VCaP (cell line): ENCODE results near the gene DDAH1.
A peak's percentile ranks its signal among the peaks of the same experiment; 100 is the strongest.

ENCODE experiments used
- H3K27ac ChIP-seq: fragments of 450-650 bp; 2 replicates; pipeline ENCODE4 v1.5.1; 2017
- TF ChIP-seq, protein P1 (sequence below): fragments of 450-650 bp; conservative IDR thresholded peaks from 2 replicates; pipeline ENCODE4 v1.5.1; 2017; ENCODE audit warnings: mild to moderate bottlenecking, moderate library complexity

DDAH1 gene

DNA sequence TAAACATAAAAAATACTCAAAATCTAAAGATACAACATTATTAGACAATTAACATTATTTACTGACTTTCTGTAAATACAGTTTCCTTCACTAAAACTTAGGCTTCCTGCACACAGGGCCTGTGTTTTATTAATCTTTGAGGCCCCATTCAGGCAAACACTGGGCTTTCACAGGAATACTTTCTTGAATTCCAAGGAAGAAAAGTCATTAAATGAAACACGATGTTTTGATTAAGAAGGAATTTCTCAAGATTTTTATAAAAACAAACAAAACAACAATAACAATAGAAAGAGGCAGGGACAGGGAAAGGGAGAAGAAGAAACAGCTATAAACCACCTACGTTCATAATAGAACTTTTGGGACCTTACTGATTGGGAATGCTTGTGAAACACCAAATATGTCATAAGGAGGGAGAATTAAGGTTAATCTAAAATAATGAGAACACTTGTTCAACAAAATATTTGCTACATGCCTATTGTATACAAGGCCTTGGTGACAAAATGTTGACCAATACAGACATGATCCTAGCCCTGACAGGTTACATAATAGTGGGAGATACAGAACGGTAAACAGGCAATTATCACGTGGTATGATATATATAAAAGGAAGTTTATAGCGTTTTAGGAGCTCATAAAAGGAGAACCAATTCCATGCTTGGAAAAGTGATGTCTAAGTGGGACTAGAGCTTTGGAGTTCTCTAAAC lies 3.6 kb downstream of the DDAH1 start:
- TF ChIP-seq, protein P1, sequence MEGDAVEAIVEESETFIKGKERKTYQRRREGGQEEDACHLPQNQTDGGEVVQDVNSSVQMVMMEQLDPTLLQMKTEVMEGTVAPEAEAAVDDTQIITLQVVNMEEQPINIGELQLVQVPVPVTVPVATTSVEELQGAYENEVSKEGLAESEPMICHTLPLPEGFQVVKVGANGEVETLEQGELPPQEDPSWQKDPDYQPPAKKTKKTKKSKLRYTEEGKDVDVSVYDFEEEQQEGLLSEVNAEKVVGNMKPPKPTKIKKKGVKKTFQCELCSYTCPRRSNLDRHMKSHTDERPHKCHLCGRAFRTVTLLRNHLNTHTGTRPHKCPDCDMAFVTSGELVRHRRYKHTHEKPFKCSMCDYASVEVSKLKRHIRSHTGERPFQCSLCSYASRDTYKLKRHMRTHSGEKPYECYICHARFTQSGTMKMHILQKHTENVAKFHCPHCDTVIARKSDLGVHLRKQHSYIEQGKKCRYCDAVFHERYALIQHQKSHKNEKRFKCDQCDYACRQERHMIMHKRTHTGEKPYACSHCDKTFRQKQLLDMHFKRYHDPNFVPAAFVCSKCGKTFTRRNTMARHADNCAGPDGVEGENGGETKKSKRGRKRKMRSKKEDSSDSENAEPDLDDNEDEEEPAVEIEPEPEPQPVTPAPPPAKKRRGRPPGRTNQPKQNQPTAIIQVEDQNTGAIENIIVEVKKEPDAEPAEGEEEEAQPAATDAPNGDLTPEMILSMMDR = no peak
- peak overlapping the region; percentile 63 for H3K27ac ChIP-seq

DNA sequence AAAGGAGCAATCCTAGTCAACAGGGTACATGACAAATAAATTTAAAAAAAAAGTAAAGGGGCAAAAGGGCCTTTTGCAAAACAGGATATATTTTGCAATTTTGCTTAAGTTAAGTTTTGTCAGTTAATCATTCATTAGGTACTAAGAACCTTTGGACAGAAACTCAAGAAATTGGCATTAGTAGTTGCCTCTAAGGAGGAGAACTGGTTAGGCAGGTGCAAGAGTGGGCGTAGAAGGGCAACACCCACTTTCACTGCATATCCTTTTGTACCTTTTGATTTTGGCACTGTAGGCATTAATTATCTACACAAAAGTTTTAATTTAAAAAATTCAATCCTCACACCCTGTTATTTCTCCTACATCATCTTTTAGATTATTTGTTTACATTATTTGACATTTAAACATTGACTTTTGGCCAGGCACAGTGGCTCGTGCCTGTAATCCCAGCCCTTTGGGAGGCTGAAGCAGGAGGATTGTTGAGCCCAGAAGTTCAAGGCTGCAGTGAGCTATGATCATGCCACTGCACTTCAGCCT lies 4.3 kb downstream of the DDAH1 start:
- TF ChIP-seq, protein P1 = no peak
- H3K27ac ChIP-seq = peak overlapping the region; percentile 63

DNA sequence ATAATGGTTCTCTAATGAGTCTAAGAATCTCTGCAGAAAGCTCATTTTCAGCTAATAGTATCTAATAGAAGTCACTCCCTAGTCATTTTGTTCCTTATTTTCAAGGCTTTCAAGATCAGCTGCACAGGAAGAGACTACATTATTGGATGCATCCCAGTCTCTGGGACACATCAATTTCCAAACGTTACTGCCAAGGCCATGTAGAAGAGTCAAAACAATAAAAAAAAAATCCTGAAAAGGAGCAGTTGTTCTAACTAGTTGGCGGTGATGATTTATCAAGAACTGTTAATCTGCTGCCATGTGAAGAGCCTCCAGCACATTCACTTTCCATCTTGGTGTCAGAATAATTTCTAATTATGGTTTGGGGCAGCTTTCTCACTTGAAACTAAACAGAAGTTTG lies 5.7 kb downstream of the DDAH1 start:
- TF ChIP-seq, protein P1 = no peak
- peak overlapping the region; percentile 63; the same call in 1 of the 2 replicates for H3K27ac ChIP-seq

DNA sequence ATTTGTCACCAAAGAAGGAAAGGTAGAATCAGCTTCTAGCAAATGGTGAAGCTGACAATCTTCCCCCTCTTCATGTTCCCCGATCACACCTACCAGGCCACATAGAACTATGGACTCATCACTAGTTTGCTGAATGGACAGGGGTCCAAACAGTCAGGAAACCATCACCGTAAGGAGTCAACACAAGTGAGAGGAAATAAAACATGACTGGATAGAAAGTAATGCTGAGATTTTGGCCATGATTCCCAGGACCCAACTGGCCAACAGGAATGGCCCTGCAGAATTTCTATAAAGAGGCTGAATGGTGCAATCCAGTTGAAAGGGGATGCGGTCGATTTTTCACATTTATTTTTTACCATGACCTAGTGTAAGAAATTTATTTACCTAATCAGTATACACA lies 10.7 kb downstream of the DDAH1 start:
- no peak overlapping the region for H3K27ac ChIP-seq
- TF ChIP-seq, protein P1 = no peak

DNA sequence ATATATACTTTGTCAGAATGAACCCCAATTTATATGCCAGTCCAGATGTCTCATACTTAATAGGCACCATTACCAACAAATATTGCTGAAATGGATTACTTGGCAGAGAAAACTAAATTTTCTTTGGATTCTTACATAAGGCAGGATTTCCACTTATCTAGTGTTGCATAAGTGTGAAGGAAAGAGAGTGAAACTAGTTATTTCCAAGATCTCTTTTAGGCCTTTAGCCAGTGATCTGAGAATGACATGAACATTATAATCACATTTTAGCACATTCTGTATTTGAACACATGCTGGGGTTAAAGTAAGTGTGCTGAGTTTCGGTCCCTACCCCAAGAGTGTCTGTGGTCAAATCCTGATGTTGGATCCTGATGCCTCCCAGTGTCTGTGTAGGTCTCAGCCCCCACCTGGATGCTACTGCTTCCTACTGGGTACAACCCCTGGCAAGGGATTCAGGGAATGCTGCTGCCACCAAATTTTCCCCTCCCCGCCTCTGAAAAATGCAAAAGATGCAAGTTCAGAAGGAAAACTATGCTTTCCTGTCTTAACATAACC lies 11.2 kb downstream of the DDAH1 start:
- TF ChIP-seq, protein P1 = no peak
- H3K27ac ChIP-seq = no peak overlapping the region

DNA sequence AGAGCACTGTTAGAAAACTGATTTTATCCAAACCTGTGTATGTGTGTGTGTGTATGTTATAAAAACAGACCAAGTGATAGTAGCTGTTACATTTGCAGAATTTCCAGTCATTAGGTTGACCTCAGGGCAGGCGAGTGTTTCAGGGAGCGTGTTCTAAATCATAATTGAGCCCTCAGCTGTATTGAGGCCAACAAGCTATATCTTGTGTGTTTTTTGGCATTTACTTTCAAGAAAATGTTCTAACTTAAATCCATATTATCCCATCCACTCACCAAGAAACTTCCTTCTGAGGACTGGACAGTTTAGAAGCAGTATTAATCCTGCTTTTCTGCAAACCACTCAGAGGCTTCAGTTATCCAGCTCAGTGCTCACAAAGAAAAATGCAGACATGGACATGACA lies 12.0 kb downstream of the DDAH1 start:
- H3K27ac ChIP-seq = no peak overlapping the region

DNA sequence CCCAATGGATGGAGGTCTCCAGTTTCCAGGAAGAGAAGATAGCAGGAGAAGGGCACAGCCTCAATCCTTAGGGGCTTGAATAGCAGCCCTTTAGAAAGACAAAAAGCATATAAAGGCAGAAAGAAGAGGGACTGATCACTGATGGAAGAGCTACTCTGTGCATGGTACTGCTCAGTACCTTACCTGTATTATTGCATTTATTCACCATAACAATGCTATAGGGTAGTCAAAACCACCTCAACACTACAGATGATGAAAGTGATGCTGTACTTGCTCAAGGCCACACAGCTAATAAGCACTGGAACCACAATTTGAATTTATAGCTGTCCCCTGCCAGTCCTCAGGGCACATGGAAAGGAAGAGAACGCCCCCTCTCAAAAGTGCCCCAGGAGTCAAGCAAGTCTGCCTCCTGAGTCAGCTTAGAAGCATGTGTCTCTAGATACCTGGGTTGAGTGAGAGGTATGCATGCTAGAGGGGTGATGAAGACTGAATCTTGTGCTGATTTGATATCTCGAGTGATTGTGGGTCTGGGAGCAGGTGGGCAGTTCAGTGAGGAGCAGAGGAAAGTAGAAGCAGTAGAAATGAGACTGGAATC lies 13.6 kb downstream of the DDAH1 start:
- no peak overlapping the region for H3K27ac ChIP-seq
- TF ChIP-seq, protein P1 = no peak

More for the DNA sequence above, 12.0 kb downstream of the DDAH1 start:
- TF ChIP-seq, protein P1 = no peak
